HFFc6 (cell line): ENCODE data around the gene PAGE5. TPM values are rescaled to one million over a fixed set of nuclear protein-coding genes. Genes with fewer than 3 reads are reported as not detected.

Experiments used
- DNase-seq: peaks from one replicate; pipeline ENCODE4 v3.0.0-alpha.2; 2018
- H3K27ac Mint-ChIP-seq: 2 replicates; pipeline ENCODE4 v1.8.0; 2020; ENCODE audit warnings: mild to moderate bottlenecking, mixed read lengths
- H3K27me3 Mint-ChIP-seq: 2 replicates; pipeline ENCODE4 v1.8.0; 2021; ENCODE audit warnings: mild to moderate bottlenecking, moderate library complexity, mixed read lengths; ENCODE audit not compliant: insufficient read depth
- H3K36me3 Mint-ChIP-seq: 2 replicates; pipeline ENCODE4 v1.8.0; 2021; ENCODE audit warnings: low read depth, mixed read lengths
- H3K4me1 Mint-ChIP-seq: 2 replicates; pipeline ENCODE4 v1.8.0; 2020; ENCODE audit warnings: low read depth, mixed read lengths
- H3K4me3 Mint-ChIP-seq: 2 replicates; pipeline ENCODE4 v1.8.0; 2020; ENCODE audit warnings: mild to moderate bottlenecking, moderate library complexity, mixed read lengths
- H3K9me3 Mint-ChIP-seq: 2 replicates; pipeline ENCODE4 v1.8.0; 2020; ENCODE audit warnings: mild to moderate bottlenecking, mixed read lengths
- CTCF ChIP-seq: fragments of 200-600 bp; sonication (generic); IDR thresholded peaks from 2 replicates; pipeline ENCODE4 v1.5.0; 2021; ENCODE audit warnings: antibody characterized with exemption, mild to moderate bottlenecking
- total RNA-seq, 6 experiments: library from RNA; stranded (reverse); fragmentation: NEBNext Ultra II Directional; extraction: Animal tissue kit (Norgen Biotek cat#: 25700); gene quantifications; 2 replicates in 1 of 6; 3 replicates in 5 of 6; pipeline ENCODE4 v1.2.3, GENCODE V29; 2021

PAGE5 gene
- total RNA-seq, 6 experiments from 2014 or later = 0.60 to 1.3 (median 1.2) TPM; not detected in 2

DNA sequence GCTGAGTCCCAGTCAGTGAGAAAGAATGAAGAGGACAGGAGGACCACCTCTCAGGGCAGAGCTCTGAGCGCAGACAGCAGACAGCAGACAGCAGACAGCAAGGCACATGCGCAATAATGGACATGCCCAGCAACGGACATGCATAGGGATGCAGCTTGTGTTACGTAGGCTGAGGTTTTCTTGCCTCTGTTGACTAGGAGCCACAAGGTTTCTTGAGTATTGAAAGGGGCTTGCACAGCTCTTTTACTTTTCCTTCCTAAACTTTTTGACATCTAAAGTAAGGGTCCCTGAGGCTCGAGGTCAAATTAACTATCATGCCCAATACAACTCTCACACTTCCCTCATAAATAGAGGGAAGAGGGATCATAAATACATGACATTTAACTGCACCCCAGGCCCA is 44.7 kb downstream of the PAGE5 start, which contains the start of gene PAGE3:
TSS of gene PAGE3 (minus strand) at position 101 of the 400 bp plus-strand sequence. CDS start 1,013 bp downstream, outside the sequence.
- Mint-ChIP-seq H3K27ac (no peak within 1 kb of the TSS), H3K27me3 (no peaks in the 10 kb centered on the region; the same call in 1 of the 2 replicates), H3K4me1 (no peaks in the 10 kb centered on the region), H3K4me3 (no peak within 1 kb of the TSS), H3K36me3 (no peaks in the 10 kb centered on the region), H3K9me3 (no peaks in the 10 kb centered on the region)
- DNase-seq = no peak
- no peak for TF ChIP-seq CTCF

Other genes starting within 250 kb of the PAGE5 start
- gene PFKFB1, start 226.2 kb upstream of the PAGE5 start, total RNA-seq = not detected
- gene APEX2, start 220.0 kb upstream of the PAGE5 start, total RNA-seq = 10 to 100 TPM; 14.3 to 17.2 (median 15.9) TPM
- not detected for gene ALAS2, start 189.4 kb upstream of the PAGE5 start, total RNA-seq
- gene PAGE2B, start 145.3 kb upstream of the PAGE5 start, total RNA-seq = not detected
- under 1 TPM in 1 of 6 experiments, not detected in 5; 0.82 TPM for gene PAGE2, start 131.3 kb upstream of the PAGE5 start, total RNA-seq
- gene PAGE3, start 44.6 kb downstream of the PAGE5 start, total RNA-seq = not detected
- 10 to 100 TPM; 20.6 to 25.3 (median 24.9) TPM for gene MAGEH1, start 231.8 kb downstream of the PAGE5 start, total RNA-seq